ENCODE data around the gene MYO15A.
A peak's percentile ranks its signal among the peaks of the same experiment; 100 is the strongest.
"Not testable (repeated sequence)": the region's sequence is repeated elsewhere in the genome, so short reads cannot be mapped to it uniquely, and the experiment has no call there.

The MYO15A gene

DNA sequence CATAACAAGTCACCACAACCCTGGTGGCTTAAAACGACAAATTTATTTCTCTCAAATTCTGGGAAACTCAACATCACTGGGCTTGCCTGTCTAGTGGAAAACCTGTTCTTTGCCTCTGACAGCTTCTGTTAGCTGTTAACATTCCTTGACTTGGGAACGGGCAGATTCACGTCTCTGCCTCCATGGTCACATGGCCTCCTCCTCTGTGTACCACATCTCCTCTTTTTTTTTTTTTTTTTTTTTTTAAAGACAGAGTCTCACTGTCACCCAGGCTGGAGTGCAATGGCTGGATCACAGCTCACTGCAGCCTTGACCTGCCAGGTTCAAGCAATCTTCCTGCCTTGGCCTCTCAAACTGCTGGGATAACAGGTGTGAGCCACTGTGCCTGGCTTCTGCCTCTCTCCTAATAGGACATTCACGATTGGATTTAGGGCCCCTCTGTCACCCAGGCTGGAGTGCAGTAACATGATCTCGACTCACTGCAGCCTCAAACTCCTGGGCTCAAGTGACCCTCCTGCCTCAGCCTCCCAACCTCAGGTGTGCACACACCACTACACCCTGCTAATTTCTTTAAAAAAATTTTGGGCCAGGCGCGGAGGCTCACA is 105.2 kb downstream of the MYO15A start:
- no peak for DNase-seq (ENCODE audit: low read depth in 3 of 3)

DNA sequence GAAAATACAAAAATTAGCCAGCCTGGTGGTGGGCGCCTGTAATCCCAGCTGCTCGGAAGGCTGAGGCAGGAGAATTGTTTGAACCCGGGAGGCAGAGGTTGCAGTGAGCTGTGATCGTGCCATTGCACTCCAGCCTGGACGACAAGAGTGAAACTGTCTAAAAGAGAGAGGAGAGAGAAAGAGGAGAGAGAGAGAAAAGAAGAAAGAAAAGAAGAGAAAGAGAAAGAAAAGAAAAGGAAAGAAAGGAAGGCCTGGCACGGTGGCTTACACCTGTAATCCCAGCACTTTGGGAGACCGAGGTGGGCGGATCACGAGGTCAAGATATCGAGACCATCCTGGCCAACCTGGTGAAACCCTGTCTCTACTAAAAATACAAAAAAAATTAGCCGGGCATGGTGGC is 108.3 kb downstream of the MYO15A start:
- DNase-seq (ENCODE audit: low read depth in 3 of 3): not testable (repeated sequence)

DNA sequence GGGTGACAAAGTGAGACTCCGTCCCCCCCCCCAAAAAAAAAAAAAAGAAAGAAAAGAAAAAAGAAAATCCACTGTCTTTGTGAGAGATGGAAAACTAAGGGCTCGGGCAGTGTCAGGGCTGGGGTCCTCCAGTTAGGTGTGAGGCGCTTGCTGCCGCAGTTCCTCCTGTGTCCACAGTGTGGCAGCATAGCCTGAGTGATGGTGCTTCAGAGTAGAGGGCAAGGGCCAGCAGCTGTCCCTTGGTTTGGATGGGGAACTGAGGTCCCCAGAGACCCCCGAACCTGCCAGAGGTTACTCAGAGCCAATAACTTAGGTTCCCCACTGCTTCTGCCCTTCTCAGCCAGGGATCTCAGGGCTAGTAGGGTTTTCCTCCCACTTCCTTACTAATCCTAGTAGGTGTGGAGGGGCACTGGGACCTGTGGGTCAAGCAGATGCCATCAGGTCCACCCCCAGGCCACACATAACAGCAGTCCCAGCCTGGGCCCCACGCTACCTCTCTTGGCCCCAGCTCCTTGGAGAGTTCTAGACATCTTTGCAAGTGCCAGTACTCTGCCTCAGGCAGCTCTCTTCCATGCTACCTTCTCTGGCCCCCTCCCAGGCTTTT is 109.0 kb downstream of the MYO15A start:
- DNase-seq (ENCODE audit: low read depth in 3 of 3): peak; percentile 47 to 55 (median 47)

DNA sequence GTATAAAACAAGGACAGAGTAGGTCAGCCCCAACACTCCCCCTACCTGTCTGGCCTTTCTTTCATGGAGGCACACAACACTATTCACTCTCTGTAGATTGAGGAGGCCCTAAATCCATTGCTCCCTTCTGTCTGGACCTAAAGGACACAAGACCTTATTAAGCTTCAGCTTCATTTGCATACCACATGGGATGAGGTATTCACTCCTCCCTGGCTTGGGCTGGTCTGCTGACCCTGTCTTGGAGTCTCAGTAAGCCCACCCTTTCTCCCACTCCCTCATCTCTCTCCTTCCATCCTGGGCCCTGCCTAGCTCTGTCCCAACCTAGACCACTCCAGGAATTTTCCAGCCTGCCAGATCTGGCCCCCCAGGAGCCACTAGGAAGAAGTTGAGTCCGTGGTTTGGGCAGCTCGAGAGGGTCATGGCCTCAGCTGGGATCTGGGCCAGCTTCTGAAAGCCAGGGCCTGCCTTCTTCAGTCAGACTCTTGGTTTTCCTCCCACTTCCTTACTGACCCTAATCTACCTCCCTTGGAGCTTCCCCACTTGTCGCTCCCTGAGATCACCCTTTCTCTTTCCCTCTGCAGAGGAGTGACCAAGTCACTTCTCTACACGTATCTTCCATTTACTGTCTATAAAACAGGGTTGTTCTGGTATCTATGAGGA is 110.3 kb downstream of the MYO15A start:
- no peak for DNase-seq (ENCODE audit: low read depth in 3 of 3)

DNA sequence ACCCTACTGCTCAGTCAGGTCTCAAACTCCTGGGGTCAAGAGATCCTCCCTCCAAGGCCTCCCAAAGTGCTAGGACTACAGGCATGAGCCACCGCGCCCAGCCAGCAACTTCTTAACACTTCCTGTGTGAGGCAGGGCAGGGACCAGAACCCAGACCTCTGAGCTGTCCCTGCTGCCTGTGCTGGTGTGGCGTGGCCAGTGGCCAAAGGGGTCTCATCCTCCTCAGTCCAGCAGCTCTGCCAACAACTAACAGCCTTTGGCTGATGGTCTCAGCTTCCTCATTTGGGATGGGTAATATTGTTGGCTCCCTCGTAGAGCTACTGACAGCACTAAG is 115.5 kb downstream of the MYO15A start:
- DNase-seq (ENCODE audit: low read depth in 3 of 3): no peak

DNA sequence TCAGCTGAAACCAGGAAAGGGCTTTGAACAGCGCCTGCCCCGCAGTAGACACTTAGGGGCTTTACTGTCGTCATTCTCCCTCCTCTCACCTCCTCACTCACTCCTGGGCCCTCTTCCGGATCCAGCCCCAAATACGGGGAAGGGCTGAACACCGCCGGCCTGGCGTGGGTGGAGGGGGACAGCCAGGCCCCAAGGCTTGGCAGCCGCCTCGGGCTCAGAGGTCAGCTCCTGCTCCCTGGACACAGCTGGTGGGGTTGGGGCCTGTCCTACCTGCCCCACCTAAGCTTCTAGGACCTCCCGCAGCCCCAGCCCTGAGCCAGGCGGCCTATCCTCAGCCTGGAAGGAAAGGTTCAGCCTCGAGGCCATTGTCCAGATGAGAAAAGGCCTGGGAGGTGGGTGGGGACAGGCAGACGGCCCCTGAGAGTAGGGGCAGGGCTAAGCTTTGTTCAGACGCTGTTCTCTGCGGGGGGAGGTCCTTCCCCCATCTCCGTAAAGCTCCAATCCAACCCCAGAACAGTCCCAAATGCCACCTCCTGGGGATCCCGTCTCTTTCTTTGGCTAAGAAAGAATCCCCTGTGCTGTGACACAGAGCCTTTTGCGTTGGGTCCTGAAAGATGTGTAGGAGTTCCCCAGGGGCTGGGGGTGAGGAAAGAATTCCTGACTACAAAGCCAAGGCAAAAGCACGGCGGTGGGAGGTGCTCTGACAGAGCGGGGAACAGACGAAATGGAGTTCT is 116.0 kb downstream of the MYO15A start:
- no peak for DNase-seq (ENCODE audit: low read depth in 3 of 3)

DNA sequence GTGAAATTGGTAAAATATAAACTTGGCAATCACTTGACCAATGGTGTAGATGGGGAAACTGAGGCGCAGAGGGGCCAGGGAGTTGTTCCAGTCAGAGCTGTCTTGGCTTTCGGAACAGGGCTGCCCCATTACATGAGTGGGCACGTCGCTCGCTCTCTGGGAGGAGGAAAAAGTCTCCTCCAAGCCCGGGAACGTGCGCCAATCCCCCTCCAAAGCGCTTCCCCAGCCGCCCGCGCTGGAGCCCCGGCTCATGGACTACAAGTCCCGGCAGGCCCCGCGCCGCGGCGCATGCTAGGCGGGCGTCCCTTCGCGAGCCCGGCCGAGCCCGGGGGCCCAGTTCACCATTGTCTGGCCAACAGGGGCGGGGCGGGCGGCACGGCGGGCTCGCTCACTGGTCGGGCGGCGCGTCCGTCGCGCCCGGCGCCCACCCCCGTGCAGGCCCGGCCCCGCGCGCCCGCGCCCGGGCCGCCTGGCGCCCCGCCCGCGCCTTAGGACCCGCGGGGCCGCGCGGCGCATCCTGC is 116.6 kb downstream of the MYO15A start, which contains the start of gene LLGL1:
Gene LLGL1, plus strand, starts transcription at position 515 of the 521 bp plus-strand sequence. CDS start 48 bp downstream, outside the sequence.
- DNase-seq (ENCODE audit: low read depth in 3 of 3): peak; percentile 86 to 93 (median 92)

DNA sequence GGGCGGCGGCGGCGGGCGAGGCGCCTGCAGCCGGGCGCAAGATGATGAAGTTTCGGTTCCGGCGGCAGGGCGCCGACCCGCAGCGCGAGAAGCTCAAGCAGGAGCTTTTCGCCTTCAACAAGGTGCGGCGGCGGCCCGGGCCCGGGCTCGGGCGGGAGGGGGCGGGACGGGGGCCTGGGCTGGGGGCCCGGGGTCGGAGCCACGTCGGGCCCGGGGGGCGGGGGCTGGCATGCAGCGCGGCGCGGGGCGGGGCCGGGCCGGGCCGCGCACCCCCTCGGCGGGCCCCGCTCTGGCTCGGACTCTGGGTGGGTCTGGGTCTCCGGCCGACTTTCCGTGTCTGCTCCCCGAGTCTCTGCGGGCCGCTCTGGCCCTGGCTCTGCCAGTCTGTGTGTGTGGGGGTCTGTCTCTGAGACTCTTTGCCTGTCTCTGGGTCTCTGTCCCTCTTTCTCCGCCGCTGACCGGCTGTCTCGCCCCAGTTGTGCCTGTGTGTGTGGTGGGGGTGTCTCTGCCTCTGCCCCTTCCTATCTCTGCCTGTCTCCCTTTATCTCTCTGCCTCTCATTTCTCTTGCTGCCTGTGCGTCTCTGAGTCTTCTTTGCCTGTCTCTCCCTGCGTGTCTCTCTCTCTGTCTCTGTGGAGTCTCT is 117.2 kb downstream of the MYO15A start:
- DNase-seq (ENCODE audit: low read depth in 3 of 3): peak in 2 of 3 experiments; percentile 22 to 36

DNA sequence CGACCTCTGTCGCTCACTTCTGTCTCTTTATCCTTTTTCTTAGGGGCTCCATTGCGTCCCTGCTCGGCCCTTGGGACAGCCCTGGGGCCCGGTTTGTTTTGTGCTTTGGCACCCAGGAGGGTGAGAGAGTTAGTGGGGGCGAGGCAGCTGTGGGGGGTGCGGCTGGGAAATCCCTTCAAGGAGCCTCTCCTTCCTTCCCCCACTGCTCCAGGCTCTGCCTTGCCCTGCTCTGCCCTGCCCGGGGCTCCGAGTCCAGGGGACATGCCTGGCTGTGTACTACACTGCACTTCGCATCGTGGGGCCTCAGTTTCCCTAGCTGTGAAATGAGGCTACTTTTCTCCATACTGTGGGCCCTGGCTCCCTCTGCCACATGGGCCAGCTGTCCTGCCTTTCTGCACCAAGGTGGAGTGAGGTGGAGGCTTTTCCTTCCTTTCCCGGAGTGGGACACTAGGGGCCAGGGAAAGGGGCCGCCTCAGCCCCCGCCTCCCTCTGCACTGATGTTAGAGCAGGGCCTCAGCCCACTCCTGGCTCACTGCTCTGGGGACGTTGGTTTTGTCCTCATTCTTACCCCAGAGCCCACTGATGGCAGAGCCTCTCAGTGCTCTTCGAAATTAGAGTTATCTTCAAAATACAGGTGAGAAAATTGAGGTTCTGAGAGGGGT is 117.9 kb downstream of the MYO15A start:
- DNase-seq (ENCODE audit: low read depth in 3 of 3): no peak

DNA sequence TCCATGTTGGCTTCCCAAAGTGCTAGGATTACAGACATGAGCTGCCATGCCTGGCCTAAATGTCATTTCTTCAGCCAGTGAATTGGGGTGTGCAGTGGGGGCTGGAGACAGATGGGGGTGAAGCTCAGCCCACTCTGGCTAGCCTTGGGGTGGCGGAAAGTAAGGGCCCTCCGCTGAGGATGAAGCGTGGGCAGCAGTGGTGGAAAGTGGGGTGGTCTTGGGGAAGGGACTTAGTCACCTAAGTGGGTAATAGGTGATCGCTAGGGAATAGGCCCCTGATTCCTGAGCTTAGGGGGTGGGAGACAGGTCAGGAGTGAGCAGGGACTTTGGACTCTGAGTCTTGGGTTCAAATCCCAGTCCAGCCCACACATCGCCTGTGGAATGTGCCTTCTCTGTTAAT is 119.1 kb downstream of the MYO15A start:
- DNase-seq (ENCODE audit: low read depth in 3 of 3): no peak

DNA sequence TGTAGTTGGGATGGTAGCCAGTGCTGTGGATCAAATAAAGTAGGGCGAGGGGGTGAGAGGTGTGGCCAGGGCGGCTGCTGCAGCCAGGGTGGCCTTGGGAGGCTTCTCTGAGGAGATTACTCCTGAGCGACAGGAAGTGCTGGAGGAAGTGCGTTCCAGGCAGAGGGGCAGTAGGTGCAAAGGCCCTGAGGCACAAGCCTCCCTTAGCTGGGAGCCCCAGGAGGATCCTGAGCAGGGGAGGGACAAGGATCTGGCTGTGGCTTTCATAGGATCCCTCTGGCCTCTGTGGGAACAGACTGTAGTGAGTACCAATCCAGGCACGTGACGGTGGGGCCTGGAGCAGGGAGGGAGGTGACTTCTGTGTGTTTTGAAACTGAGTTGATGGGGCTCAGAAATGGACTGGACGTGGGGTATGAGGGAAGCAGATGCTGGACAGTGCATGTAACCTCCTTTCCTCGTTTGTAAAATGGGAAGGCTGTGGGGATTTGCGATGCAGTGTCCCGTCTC is 119.7 kb downstream of the MYO15A start:
- no peak for DNase-seq (ENCODE audit: low read depth in 3 of 3)

DNA sequence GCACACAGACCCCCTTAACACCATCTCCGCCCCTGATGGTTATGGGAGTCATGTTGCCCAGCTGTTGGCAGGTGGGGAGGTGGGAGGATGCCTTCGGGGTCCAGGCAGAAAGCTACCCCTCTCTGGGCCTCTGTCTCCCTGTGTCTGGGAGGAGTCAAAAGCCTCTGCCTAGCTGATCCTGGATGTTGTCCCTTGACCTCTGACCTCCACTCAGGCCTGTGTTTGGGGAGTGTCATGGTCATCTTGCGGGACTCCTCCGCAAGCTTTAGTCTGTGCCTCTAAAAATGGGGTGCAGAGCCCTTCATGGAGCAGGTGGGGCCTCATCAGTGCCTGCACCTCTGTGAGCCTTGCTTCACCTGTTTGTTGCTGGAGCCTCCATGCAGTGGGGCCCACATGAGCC is 120.7 kb downstream of the MYO15A start:
- DNase-seq (ENCODE audit: low read depth in 3 of 3): no peak

Data from stimulated activated CD4-positive, alpha-beta T cell treated with anti-CD3 and anti-CD28 coated beads, TNF-alpha, amount 100 ng/mL, for 4 hours (primary cell).